K562 (cell line): ENCODE measurements around the gene SYNPO. TPM values are rescaled to one million over a fixed set of nuclear protein-coding genes. Genes with fewer than 3 reads are reported as not detected.

Source experiments
- BCLAF1 ChIP-seq, 2 experiments: fragments of 450-650 bp in 1 of 2; IDR thresholded peaks; 2 replicates each; pipeline ENCODE4 v1.6.1; 2011 to 2017; ENCODE audit warnings: low read depth in 2 of 2, antibody characterized with exemption in 1 of 2, borderline replicate concordance in 1 of 2, low read length in 1 of 2, mild to moderate bottlenecking in 1 of 2, mixed read lengths in 1 of 2; ENCODE audit not compliant: control insufficient read depth in 1 of 2
- CBFB ChIP-seq: sonication (generic); formaldehyde crosslinking; IDR thresholded peaks from 2 replicates; pipeline ENCODE4 v1.4.0; 2020; ENCODE audit warnings: mild to moderate bottlenecking, missing genetic modification reagents
- CBX8 ChIP-seq: fragments of 200-600 bp; sonication (generic); IDR thresholded peaks from 2 replicates; pipeline ENCODE4 v1.6.1; 2012; ENCODE audit warnings: borderline replicate concordance, mixed run types, low read depth, mild to moderate bottlenecking, moderate library complexity, mixed read lengths, low read length, control low read depth, inconsistent platforms; ENCODE audit not compliant: poor library complexity, severe bottlenecking; ENCODE audit errors: extremely low read depth
- CREM ChIP-seq: IDR thresholded peaks from 2 replicates; pipeline ENCODE4 v1.6.1; 2014; ENCODE audit warnings: antibody characterized with exemption, low read depth
- FOSL1 ChIP-seq: fragments of 200-800 bp; sonication (Bioruptor generic); conservative IDR thresholded peaks from 2 replicates; pipeline ENCODE4 v1.6.1; 2016; ENCODE audit warnings: missing genetic modification characterization, missing compliant biosample characterization
- JUND ChIP-seq, 2 experiments: IDR thresholded peaks; 2 replicates in 1 of 2; 3 replicates in 1 of 2; pipeline ENCODE4 v1.6.1; 2011; ENCODE audit warnings: borderline replicate concordance in 2 of 2, low read depth in 2 of 2, low read length in 2 of 2, improper control_type of control experiment in 1 of 2, missing biosample characterization in 1 of 2, missing genetic modification characterization in 1 of 2, missing genetic modification reagents in 1 of 2
- L3MBTL2 ChIP-seq: fragments of 450-650 bp; IDR thresholded peaks from 2 replicates; pipeline ENCODE4 v1.6.1; 2016; ENCODE audit warnings: mild to moderate bottlenecking, moderate library complexity
- POLR2H ChIP-seq: IDR thresholded peaks from 2 replicates; pipeline ENCODE4 v1.6.1; 2016; ENCODE audit warnings: missing genetic modification characterization, low read depth, mild to moderate bottlenecking, control low read depth, missing compliant biosample characterization, moderate library complexity
- RHOXF2B ChIP-seq: fragments of 250-450 bp; sonication (Bioruptor Pico); conservative IDR thresholded peaks from 2 replicates; pipeline ENCODE4 v1.5.1; 2021
- SAP30 ChIP-seq: fragments of 200-600 bp; sonication (generic); IDR thresholded peaks from 2 replicates; pipeline ENCODE4 v1.6.1; 2012; ENCODE audit warnings: borderline replicate concordance, low read depth, mild to moderate bottlenecking, moderate library complexity, low read length, control low read depth, inconsistent platforms; ENCODE audit not compliant: insufficient read depth, poor library complexity, severe bottlenecking
- SP1 ChIP-seq: sonication (generic); formaldehyde crosslinking; IDR thresholded peaks from 2 replicates; pipeline ENCODE4 v1.8.1; 2022; ENCODE audit warnings: mild to moderate bottlenecking, missing genetic modification reagents
- SRF ChIP-seq, 2 experiments: fragments of 250-450, 450-650 bp in 1 of 2; sonication (Bioruptor Pico) in 1 of 2; sonication (generic) in 1 of 2; formaldehyde crosslinking; IDR thresholded peaks; 2 replicates each; pipeline versions ENCODE4 v1.5.0 to v1.5.1; 2020 to 2022; ENCODE audit warnings: mild to moderate bottlenecking in 1 of 2, missing genetic modification reagents in 1 of 2
- STAT5A ChIP-seq: IDR thresholded peaks from 2 replicates; pipeline ENCODE4 v1.6.1; 2012; ENCODE audit warnings: low read length, inconsistent platforms, borderline replicate concordance
- TBL1XR1 ChIP-seq, 2 experiments: IDR thresholded peaks; 2 replicates each; pipeline ENCODE4 v1.6.1; 2012; ENCODE audit warnings: improper control_type of control experiment in 2 of 2, low read length in 2 of 2, mild to moderate bottlenecking in 1 of 2
- ZNF165 ChIP-seq: fragments of 250-450 bp; sonication (Bioruptor Pico); IDR thresholded peaks from 2 replicates; pipeline ENCODE4 v1.4.0; 2020; ENCODE audit warnings: borderline replicate concordance
- ZNF280A ChIP-seq: fragments of 450-650 bp; IDR thresholded peaks from 2 replicates; pipeline ENCODE4 v1.6.1; 2018; ENCODE audit warnings: mild to moderate bottlenecking, low read depth; ENCODE audit not compliant: partially characterized antibody
- ZNF444 ChIP-seq: fragments of 250-450 bp; sonication (Bioruptor Pico); IDR thresholded peaks from 2 replicates; pipeline ENCODE4 v1.4.0; 2020; ENCODE audit warnings: mild to moderate bottlenecking, moderate library complexity
- polyA plus RNA-seq, 8 experiments: library from polyadenylated mRNA; depleted of rRNA in 4 of 8; stranded (reverse) in 5 of 8; unstranded in 3 of 8; fragments of >200 nt; fragmentation: Nextera tagmentation in 2 of 8; fragmentation: Illumina TruSeq in 1 of 8; extraction: Ambion mirVana in 2 of 8; extraction: Trizol in 1 of 8; gene quantifications; 2 replicates each; pipeline versions ENCODE4 v1.2.1 to v1.2.3, GENCODE V29; 2011 to 2014; ENCODE audit warnings: inconsistent platforms in 1 of 8, missing spikeins in 1 of 8
- total RNA-seq, 7 experiments: library from RNA; depleted of rRNA in 6 of 7; stranded (reverse); fragments of >200 nt in 6 of 7; fragmentation: Illumina TruSeq in 2 of 7; extraction: Trizol in 2 of 7; gene quantifications; 2 replicates each; pipeline versions ENCODE4 v1.2.1 to v1.2.3, GENCODE V29; 2011 to 2021; ENCODE audit warnings: low replicate concordance in 1 of 7
- TF ChIP-seq, protein P1 (sequence below): fragments of 450-650 bp; conservative IDR thresholded peaks from 2 replicates; pipeline ENCODE4 v1.6.1; 2016; ENCODE audit warnings: missing genetic modification characterization, low read depth, mild to moderate bottlenecking, missing compliant biosample characterization, moderate library complexity
- TF ChIP-seq, protein P2 (sequence below): fragments of 250-450 bp; sonication (Bioruptor Pico); IDR thresholded peaks from 2 replicates; pipeline ENCODE4 v1.5.0; 2021

SYNPO gene
- total and polyA plus RNA-seq, 9 of the 15 experiments (the other 6 are each of a cell fraction or from before 2014, with no cell fraction given), result 0.01 to 0.31 (median 0.03) TPM; not detected in 4

DNA sequence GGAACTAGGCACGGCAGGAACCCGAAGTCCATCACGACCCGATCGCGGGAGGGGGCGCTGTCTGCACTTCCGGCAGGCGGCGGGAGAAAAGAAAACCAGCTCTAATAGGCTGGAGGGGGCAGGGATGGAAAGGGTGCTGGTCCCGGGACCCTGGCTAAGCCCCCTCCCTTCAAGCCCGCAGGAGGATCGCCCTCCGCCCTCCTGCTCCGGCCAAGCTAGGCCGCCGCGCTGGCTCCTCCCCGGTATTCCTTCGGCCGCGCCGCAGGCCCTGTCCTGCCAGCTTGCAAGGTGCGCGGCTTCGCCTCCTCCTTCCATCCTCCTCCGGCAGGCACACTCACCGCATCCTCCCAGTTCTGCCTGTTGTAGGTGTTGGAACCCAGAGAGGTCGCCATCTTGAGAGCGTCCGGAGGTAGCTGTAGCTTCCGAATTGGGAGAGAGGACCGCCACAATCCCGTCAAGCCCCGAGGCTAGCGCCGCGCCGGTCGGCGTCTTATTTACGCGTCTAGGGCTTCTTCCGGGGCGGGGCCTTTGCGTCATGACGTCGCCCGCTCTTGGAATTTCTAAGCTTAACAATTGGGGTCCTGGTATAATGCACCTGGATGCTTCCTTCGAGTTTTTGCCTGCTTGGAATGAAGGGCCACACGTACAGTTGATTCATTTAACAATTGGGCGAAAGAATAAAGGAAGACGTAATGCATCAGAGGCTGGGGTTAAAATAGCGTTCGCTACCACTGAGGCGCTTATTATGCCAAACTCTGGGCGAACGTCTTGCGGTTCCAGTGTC lies 60.3 kb downstream of the SYNPO start, which contains the start of gene RBM22 (continued):
- TF ChIP-seq TBL1XR1 (IDR thresholded peaks at IDR 0.05; ENCODE audit: low read length in 2 of 2) (peak in 1 of 2 experiments; percentile 58; a peak in 2 of 4 replicates), ZNF165 (CRISPR knock-in tag) (no peak), JUND (IDR thresholded peaks at IDR 0.05; ENCODE audit: borderline replicate concordance, low read depth, low read length) (peak; percentile 54; the same call in 1 of the 2 replicates), JUND (tag; IDR thresholded peaks at IDR 0.05; ENCODE audit: borderline replicate concordance, low read depth, low read length) (no peak; the same call in 2 of the 3 replicates), BCLAF1 (IDR thresholded peaks at IDR 0.05; ENCODE audit: borderline replicate concordance in 1 of 2, control insufficient read depth in 1 of 2, low read depth in 2 of 2, low read length in 1 of 2) (no peak), CBFB (CRISPR knock-in tag) (no peak), FOSL1 (tag) (0 out of 2 replicates have a peak, but pooled peaks have one; percentile 3), CREM (peak; percentile 99), L3MBTL2 (peak; percentile 46; the same call in 1 of the 2 replicates), ZNF280A (no peak), RHOXF2B (CRISPR knock-in tag) (no peak), SP1 (peak; percentile 84), STAT5A (no peak), SAP30 (peak; percentile 37), CBX8 (no peak), POLR2H (peak; percentile 50; the same call in 1 of the 2 replicates), ZNF444 (CRISPR knock-in tag) (no peak), SRF (CRISPR knock-in tag; IDR thresholded peaks at IDR 0.05) (peak in 1 of 2 experiments; percentile 10; a peak in 1 of 4 replicates)
- TF ChIP-seq, protein P1, sequence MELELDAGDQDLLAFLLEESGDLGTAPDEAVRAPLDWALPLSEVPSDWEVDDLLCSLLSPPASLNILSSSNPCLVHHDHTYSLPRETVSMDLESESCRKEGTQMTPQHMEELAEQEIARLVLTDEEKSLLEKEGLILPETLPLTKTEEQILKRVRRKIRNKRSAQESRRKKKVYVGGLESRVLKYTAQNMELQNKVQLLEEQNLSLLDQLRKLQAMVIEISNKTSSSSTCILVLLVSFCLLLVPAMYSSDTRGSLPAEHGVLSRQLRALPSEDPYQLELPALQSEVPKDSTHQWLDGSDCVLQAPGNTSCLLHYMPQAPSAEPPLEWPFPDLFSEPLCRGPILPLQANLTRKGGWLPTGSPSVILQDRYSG (tag), result no peak; the same call in 1 of the 2 replicates
- TF ChIP-seq, protein P2, sequence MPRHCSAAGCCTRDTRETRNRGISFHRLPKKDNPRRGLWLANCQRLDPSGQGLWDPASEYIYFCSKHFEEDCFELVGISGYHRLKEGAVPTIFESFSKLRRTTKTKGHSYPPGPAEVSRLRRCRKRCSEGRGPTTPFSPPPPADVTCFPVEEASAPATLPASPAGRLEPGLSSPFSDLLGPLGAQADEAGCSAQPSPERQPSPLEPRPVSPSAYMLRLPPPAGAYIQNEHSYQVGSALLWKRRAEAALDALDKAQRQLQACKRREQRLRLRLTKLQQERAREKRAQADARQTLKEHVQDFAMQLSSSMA (CRISPR knock-in tag), result peak; percentile 96
